NOMO-1 treated with DMSO at 0.1 percent for 48 hours (cell line): ENCODE measurements around the gene MED14.
A peak's percentile ranks its signal among the peaks of the same experiment; 100 is the strongest.

ENCODE experiments used
- DNase-seq: peaks from one replicate; lab custom pipeline; 2025; ENCODE audit not compliant: unreplicated experiment; lab: John Stamatoyannopoulos, UW

The MED14 gene

DNA sequence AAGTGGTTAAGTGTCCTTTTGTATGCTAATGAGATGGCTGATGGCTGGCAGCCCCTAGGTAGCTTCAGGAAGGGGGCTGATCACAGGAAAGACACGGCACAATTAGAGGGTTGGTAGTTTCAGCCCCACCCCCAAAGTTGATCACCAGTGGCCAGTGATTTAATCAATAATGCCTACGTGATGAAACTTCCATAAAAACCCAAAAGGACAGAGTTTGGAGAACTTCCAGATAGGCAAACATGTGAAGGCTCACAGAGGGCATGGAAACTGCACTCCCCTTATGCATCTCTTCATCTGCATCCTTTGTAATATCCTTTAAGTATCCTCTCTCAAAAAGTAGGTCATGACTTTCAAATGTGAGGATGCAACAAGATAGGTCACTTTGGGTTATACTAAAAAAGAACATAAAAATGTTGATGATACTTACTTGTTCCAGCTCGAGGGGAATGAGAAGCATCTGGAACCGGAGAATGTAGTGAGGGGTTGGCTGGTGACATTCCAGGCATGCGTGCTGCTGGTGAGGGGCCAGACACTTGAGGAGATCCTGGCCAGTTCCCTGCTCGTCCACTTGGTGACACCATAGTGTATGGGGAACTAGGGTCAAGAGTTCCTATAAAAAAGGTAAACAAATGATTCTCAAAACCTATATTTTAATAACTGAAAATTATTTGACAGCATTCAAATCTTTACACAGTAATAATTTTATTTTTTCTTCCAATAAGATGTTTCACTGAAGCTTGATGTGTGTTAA lies 71.3 kb downstream of the MED14 start:
- DNase-seq: no peak

DNA sequence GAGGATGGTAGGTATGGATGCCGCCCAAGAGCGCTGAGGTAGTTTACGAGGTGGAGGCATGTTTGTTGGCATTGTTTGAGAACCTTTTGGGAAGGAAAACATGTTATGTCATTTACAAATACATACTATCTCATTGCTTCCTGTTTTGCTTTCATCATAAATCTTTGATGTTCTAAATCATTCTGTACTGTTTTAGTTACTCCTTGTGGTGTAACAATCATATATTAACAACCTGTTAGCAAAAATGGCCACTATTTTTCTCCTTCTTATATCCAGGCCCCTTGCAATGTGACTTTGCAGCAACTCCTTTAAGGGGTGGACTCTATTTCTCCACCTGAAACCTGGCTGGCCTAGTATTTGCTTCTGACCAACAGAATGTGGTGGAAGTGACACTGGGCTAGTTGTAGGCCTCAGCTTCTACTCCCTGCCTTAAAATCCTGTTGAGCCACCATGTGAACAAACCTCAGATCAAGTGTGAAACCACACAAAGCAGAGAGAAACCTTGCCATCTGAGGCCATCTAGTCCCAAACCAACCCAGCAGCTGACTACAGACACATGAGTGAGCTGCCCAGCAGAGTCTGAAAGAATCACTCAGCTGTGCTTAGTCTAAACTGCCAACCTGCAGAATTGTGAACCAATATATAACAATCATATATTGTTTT lies 72.1 kb downstream of the MED14 start:
- no peak for DNase-seq

DNA sequence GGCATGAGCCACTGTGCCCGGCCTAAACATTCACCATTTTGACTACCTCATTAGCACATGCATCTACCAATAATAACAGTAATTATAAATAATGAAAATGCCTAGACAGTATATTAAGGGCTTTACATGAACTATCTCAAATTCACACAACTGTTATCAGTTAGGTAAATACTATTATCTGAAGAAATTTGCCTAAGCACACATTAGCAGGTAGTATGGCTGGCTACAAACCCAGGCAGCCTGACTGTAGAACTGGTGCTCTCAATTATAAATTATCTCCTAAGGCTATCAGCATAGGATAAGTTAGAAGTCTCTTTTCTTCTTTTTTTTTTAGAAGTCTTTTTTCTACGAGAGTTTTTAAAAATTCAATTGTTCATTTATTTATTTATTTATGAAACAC lies 73.9 kb downstream of the MED14 start:
- DNase-seq: no peak

- no peak for DNase-seq
Measured at GRCh38 chrX:40660381-40660780, 75.0 kb downstream of the MED14 start.

DNA sequence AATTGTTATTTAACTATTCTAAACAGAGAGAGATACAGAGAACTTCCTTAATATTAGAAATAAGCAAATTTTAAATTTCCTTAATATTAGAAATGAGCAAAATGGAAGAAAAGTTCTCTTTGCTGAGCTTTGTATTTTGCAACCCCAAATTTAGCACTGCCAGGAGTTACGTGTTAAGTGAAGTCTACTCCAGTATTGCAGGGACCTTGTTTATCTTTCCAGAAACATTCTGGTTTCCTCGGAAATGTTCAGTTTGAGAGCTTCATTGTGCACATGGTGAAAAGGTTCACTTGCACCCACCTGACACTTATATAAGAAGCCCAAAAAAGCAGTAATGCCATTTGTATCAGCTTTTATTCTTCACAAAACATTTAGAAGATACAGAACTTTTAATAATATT lies 81.8 kb downstream of the MED14 start:
- no peak for DNase-seq

DNA sequence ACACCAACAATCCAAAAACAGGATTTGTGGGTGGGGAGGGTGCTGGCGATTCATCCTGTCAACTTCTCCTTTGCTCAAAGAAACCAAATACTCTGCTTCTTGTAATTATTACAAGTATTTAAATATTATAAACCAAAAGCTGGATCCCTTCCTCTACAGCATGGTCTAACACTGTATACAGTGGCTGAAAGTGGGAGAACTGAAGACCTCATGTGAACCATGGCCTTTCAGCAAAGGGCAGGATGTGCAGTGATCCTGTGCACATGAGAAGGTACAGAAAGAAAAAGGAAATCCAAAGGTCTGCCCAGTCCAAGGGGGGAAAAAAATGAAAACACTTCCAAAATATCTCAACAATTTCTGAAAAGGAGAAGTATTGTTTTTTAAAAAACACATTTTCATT lies 82.7 kb downstream of the MED14 start:
- no peak for DNase-seq

DNA sequence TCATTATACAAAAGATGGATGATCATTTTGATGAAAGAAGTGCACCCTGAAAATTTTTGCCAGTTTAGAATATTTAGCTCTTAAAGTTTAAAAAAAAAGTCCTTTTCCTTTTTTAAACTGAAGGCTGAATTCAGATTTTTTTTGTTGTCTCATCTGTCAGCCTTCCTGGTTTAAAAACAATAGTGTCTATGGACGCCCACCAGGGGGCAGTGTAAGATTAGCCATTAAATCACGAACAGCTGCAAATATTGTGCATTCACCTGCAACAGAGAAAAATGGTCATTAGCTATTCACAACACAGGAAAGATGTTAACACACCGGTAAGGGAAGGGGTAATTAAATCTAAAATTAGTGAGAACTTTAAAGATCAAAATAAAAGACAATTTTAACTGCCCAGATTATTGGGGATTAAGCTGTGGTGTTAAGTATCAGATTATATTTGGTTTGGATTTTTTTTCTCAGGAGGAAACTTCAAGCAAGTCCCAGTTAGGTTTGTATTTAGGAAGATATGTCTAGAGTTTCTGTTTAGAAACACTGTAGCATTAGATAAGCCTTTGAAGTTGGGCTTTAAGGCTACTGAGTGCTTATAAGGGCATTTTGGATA lies 83.6 kb downstream of the MED14 start:
- peak; percentile 48 for DNase-seq

GRCh38 chrX:40647307-40648197 lies 87.8 kb downstream of the MED14 start, which contains the start of gene CXorf38:
Gene CXorf38, minus strand, starts transcription at chrX:40647561. Its CDS starts 41 bp downstream, at chrX:40647520.
- DNase-seq: peak; percentile 87

GRCh38 chrX:40646489-40647306 lies 88.6 kb downstream of the MED14 start:
- DNase-seq: peak; percentile 34

DNA sequence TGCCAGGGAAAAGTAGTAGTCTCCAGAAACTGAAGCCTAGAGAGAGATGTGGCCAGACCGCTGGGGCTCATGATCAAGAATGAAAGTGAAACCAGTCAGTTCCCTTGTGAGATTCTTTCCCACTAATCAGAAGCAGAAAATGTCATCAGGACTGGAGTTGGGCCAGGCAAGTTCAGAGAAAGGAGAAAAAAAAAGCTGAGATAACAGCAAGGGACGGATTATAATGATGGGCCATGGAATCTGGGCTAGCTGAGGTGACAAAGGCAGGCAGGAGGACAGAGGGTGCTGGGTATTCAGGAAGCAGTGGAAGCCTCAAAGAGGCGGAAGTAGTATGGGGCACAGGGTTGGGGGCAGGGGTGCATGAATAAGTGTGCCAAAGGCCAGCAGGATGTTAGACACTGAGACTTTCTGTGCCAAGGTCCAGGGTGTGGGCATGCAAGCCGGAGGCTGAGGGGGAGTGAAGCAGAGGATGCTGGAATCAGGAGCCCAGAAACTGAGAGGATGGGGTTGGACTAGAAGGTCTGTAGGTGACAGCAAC lies 90.5 kb downstream of the MED14 start:
- DNase-seq: peak; percentile 74

DNA sequence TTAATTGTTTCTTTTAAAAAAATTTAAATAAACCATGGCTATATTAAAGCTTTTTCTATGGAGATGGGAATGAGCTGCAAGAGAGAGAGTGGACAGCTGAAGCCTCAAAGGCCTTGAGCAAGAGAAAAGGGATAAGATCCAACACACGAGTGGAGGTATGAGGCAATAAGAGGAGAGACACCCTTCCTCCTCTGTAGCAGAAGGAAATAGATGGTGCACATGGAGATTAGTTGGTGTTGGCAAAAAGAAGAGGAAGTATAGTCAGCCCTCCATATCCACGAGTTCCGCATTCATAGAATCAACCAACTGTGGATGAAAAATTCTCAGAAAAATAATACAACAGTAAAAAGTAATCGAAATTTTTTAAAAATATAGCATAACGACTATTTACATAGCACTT lies 91.2 kb downstream of the MED14 start:
- peak; percentile 91 for DNase-seq

- DNase-seq: no peak
Measured at GRCh38 chrX:40637687-40638086, 97.7 kb downstream of the MED14 start.

DNA sequence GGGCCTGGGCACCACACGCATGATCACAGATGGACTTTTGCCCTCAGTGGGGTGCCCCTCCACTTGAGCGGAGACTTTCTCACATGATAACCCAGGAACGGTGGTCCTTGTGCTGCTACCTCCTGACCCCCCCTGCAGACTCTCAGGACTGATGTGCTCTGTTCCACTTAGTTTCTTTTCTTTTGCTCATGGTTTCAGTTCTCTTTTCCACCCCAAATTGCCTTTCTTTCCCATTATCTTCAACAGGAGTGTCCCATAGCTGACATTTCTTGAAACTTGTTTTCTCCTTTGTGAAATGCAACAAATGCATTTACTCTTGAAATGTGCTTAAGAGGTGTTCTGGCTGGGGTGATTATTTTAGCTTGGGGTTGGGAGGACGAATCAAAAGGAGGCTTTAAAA lies 103.1 kb downstream of the MED14 start:
- peak; percentile 2 for DNase-seq

DNA sequence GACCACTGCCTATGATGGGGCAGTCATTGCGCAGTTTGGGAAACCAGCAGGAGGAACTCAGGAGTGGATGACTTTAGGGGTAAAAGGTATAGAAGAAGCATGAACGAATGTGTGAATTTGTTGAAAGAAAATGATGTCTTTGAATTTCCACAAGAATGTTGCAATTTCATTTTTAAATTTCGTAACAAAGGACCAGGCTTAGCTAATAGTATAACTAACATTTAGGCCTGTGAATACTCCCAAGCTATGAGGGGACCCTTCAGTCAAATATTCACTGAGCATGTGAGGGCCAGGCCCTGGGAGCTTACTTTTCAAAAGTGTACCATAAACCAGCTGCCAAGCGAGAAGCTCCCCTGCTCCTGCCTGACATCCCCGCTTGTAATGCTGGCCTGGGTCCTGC lies 106.8 kb downstream of the MED14 start:
- DNase-seq: peak; percentile 31

DNA sequence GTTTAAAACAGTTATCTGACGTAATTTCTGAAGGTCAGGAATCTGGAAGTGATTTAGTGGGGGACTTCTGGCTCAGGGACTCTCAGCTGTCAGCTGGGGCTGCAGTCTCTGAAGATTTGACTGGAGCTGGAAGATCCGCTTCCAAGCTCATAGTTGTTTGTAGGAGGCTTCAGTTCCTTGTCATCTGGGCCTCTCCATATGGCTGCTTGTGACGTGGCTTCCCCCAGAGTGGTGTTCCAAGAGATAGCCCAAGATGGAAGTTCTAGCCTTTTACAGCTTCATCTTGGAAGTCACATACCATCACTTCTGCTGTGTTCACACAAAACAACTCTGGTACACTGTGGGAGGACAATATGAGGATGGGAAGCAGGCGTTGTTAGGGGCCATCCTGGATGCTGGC lies 110.0 kb downstream of the MED14 start:
- no peak for DNase-seq

DNA sequence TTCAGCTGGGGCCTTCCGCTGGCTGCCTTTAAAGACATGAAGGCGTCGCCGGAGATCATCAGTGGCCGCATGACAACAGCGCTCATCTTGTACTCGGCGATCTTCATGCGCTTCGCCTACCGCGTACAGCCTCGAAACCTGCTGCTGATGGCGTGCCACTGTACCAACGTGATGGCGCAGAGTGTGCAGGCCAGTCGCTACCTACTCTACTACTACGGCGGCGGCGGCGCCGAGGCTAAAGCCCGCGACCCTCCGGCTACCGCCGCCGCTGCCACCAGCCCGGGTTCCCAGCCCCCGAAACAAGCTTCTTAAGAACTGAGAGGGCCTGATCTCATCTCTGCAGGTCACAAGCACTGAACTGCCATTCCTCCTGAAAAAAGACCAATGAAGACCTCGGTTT lies 111.7 kb downstream of the MED14 start:
- DNase-seq: no peak

DNA sequence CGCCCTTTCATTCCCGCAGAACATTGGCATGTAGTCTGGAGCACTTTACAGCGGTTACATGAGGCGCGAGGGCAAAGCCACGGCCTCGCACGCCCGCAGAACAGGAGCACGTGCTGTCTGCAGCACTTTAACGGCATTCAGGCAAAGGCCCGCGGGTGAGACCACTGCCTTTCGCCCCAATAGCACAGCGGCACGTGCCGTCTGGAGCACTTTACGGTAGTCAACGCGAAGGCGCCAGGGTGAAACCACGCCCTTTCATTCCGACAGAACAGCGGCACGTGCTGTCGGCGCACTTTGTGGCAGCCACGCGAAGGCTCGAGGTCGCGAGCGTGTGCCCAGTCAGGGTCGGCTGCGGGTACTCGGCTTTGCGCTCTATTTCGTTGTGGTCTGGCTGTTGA lies 112.2 kb downstream of the MED14 start, which contains the start of gene MPC1L:
Gene MPC1L, plus strand, starts transcription at position 290 of the 398 bp plus-strand sequence. CDS start 138 bp downstream, outside the sequence.
- DNase-seq: no peak

DNA sequence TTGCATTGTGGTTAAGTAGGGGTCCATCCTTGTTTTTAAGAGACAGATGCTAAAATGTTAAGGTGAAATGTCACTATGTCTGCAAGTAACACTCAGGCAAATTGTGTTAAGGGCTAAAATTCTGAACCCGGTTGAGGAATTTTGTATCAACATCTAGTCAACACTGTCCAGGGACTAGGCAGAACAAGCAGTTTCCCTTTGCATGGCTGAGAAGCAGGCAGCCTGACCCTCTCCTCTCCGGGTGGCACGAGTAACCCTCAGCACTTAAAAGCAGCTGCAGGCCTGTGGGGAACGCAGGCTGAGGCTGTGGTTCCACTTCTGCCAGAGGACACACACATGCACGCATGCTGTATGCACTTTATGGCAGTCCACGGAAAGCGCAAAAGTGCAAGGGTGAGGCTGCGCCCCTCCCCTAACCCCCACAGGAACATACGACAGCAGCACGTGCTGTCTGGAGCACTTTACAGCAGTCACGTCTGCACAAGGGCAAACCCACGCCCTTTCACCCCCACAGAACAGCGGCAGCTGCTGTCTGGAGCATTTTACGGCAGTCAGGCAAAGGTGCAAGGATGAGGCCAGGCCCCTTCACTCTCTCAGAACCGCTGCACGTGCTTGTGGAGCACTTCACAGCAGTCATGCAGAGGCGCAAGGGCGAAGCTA lies 112.7 kb downstream of the MED14 start:
- DNase-seq: no peak

DNA sequence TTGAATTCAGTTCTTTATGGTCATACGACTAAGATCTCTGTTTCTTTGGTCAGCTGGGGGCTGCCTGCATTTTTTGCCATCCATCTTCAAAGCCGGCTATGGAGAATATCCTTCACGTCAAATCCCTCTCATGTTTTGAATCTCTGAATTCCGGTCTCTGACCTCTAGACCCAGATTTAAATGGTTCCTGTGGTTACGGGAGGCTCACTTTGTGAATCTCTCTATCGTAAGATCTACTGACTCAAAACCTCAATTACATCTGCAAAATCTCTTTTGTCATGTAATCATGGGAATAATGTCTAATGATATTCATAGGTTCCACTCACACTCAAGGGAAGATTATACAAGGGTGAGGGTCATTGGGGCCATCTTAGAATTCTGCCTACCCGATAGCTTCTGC lies 117.8 kb downstream of the MED14 start:
- DNase-seq: no peak
